SJCRH30 (cell line): ENCODE results near the gene SIRPA. TPM values are rescaled to one million over a fixed set of nuclear protein-coding genes. Genes with fewer than 3 reads are reported as not detected.

Experiments
- DNase-seq, 2 experiments: peaks; one replicate each; pipeline ENCODE4 v3.0.0-alpha.2; 2015 to 2020
- H3K27ac ChIP-seq: fragments of 250-450 bp; sonication (Bioruptor Pico); 2 replicates; pipeline ENCODE4 v1.5.1; 2020; ENCODE audit warnings: mild to moderate bottlenecking, moderate library complexity
- H3K27me3 ChIP-seq: fragments of 250-450 bp; sonication (Bioruptor Pico); 2 replicates; pipeline ENCODE4 v1.5.1; 2020; ENCODE audit warnings: mild to moderate bottlenecking, moderate library complexity
- H3K36me3 ChIP-seq: fragments of 250-450 bp; sonication (Bioruptor Pico); 2 replicates; pipeline ENCODE4 v1.5.1; 2020; ENCODE audit warnings: mild to moderate bottlenecking, moderate library complexity
- H3K4me1 ChIP-seq: fragments of 250-450 bp; sonication (Bioruptor Pico); 2 replicates; pipeline ENCODE4 v1.5.1; 2020; ENCODE audit warnings: mild to moderate bottlenecking, moderate library complexity
- H3K4me3 ChIP-seq: fragments of 250-450 bp; sonication (Bioruptor Pico); 2 replicates; pipeline ENCODE4 v1.5.1; 2020; ENCODE audit warnings: mild to moderate bottlenecking, moderate library complexity
- H3K9me3 ChIP-seq: fragments of 250-450 bp; sonication (Bioruptor Pico); replicated peaks from 2 replicates; pipeline ENCODE4 v1.5.1; 2020; ENCODE audit warnings: mild to moderate bottlenecking, moderate library complexity
- total RNA-seq: library from RNA; depleted of rRNA; stranded (reverse); fragments of >200 nt; shearing (Covaris generic); gene quantifications from 2 replicates; pipeline ENCODE4 v1.2.3, GENCODE V29; 2014

SIRPA gene
- total RNA-seq, 1 experiment from 2014 or later, result 0.93 TPM

DNA sequence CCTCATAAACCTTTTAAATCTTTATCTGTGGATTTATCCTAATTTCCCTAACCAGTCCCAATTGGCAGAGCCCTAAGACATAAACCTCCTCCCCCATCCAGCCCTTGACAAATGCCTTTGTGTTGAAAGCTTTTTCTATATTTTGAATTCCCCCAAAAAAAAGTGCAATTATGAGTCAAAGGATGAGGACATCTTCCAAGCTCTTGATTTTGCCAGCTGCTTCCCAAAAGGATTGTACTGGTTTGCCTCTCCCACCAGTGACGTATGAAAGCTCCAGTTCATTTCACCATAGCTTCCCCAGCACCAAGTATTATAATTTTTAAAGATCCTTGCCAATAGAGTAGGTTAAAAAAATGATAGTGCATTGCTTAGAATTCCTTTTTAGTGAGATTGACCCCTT, 38.9 kb downstream of the SIRPA start:
- Histone ChIP-seq H3K27me3 (no peaks in the 10 kb centered on the region), H3K9me3 (no peaks in the 10 kb centered on the region), H3K4me3 (no peak overlapping the region), H3K36me3 (no peaks in the 10 kb centered on the region), H3K27ac (no peak overlapping the region), H3K4me1 (no peaks in the 10 kb centered on the region)
- DNase-seq, result no peak

- no peak overlapping the region for H3K4me3 ChIP-seq
- H3K9me3 ChIP-seq, result no peaks in the 10 kb centered on the region
- no peaks in the 10 kb centered on the region for H3K36me3 ChIP-seq
- H3K4me1 ChIP-seq, result no peaks in the 10 kb centered on the region
- no peak overlapping the region for H3K27ac ChIP-seq
- DNase-seq, result no peak
- H3K27me3 ChIP-seq, result no peaks in the 10 kb centered on the region
Observed at GRCh38 chr20:1934721-1935573, 39.7 kb downstream of the SIRPA start.

DNA sequence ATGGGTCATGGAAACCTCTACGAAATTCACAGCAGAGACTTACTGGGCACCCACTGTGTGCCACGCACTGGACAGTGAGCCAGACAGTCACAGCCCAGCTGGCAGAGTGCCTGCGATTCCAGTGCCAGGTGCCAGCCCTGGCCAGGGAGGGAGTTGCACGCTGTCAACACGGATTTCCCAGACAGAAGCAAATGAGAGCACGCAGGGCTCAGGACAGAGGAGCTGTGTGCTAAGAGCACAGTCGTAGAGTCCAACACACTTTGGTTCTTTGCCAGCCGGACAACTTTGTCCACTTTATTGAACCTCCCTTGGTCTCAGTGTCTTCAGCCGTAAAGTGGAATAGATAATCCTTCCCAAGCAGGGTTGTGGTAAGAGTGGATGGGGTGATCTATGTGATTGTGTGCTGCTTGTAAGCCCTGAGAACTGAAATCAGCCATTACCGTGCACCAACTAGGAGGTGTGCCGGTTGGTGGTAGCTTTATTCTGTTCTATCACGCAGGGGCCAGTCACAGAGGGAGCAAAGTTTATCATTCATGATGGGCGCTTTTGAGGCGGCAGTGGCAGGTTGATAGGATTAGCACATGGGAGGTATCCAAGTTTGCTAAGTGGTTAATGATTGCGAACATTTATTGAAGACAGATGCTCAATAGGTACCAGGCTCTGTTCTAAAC, 40.6 kb downstream of the SIRPA start:
- H3K36me3 ChIP-seq, result no peaks in the 10 kb centered on the region
- no peak overlapping the region for H3K27ac ChIP-seq
- H3K27me3 ChIP-seq, result no peaks in the 10 kb centered on the region
- DNase-seq, result no peak
- H3K9me3 ChIP-seq, result no peaks in the 10 kb centered on the region
- H3K4me3 ChIP-seq, result no peak overlapping the region
- H3K4me1 ChIP-seq, result no peaks in the 10 kb centered on the region

DNA sequence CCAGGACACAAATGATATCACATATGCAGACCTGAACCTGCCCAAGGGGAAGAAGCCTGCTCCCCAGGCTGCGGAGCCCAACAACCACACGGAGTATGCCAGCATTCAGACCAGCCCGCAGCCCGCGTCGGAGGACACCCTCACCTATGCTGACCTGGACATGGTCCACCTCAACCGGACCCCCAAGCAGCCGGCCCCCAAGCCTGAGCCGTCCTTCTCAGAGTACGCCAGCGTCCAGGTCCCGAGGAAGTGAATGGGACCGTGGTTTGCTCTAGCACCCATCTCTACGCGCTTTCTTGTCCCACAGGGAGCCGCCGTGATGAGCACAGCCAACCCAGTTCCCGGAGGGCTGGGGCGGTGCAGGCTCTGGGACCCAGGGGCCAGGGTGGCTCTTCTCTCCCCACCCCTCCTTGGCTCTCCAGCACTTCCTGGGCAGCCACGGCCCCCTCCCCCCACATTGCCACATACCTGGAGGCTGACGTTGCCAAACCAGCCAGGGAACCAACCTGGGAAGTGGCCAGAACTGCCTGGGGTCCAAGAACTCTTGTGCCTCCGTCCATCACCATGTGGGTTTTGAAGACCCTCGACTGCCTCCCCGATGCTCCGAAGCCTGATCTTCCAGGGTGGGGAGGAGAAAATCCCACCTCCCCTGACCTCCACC, 42.2 kb downstream of the SIRPA start:
- no peak overlapping the region for H3K4me3 ChIP-seq
- H3K4me1 ChIP-seq, result no peaks in the 10 kb centered on the region
- H3K27me3 ChIP-seq, result 0 out of 2 replicates have a peak, but pooled peaks cover 4% of the 10 kb centered on the region
- no peak for DNase-seq
- H3K36me3 ChIP-seq, result no peaks in the 10 kb centered on the region
- no peak overlapping the region for H3K27ac ChIP-seq
- no peaks in the 10 kb centered on the region for H3K9me3 ChIP-seq

- Histone ChIP-seq H3K36me3 (no peaks in the 10 kb centered on the region), H3K4me3 (no peak overlapping the region), H3K4me1 (no peaks in the 10 kb centered on the region), H3K27me3 (peaks cover 14% of the 10 kb centered on the region; the same call in 1 of the 2 replicates), H3K9me3 (no peaks in the 10 kb centered on the region), H3K27ac (no peak overlapping the region)
- no peak for DNase-seq
Observed at GRCh38 chr20:1938464-1939269, 43.5 kb downstream of the SIRPA start.

DNA sequence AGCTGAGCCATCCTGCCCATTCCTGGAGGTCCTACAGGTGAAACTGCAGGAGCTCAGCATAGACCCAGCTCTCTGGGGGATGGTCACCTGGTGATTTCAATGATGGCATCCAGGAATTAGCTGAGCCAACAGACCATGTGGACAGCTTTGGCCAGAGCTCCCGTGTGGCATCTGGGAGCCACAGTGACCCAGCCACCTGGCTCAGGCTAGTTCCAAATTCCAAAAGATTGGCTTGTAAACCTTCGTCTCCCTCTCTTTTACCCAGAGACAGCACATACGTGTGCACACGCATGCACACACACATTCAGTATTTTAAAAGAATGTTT, 44.0 kb downstream of the SIRPA start:
- Histone ChIP-seq H3K27me3 (peaks cover 18% of the 10 kb centered on the region; the same call in 1 of the 2 replicates), H3K4me3 (no peak overlapping the region), H3K9me3 (no peaks in the 10 kb centered on the region), H3K4me1 (no peaks in the 10 kb centered on the region), H3K36me3 (no peaks in the 10 kb centered on the region), H3K27ac (no peak overlapping the region)
- no peak for DNase-seq

DNA sequence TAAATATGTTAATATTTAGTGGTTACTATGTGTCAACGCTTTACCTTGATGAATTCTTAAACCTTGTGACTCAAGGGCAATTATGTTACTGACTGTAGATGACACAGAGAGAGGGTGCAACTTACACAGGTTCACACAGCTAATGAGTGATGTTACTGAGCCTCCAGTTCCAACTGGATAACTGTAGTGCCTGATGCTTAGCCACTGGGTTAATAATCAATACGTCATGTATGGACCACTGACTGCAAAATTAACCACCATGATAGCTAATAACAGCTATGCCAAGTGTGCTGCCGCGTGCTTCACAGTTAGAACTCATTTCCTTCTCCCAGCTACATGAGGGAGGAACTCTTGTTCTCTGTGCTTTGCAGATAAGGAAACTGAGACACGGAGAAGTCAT, 45.4 kb downstream of the SIRPA start:
- no peaks in the 10 kb centered on the region for H3K9me3 ChIP-seq
- DNase-seq, result no peak
- H3K27me3 ChIP-seq, result peaks cover 32% of the 10 kb centered on the region; the same call in 1 of the 2 replicates
- H3K27ac ChIP-seq, result no peak overlapping the region
- no peak overlapping the region for H3K4me3 ChIP-seq
- H3K36me3 ChIP-seq, result no peaks in the 10 kb centered on the region
- H3K4me1 ChIP-seq, result no peaks in the 10 kb centered on the region

- H3K27me3 ChIP-seq, result peaks cover 35% of the 10 kb centered on the region; the same call in 1 of the 2 replicates
- no peak overlapping the region for H3K27ac ChIP-seq
- no peak for DNase-seq
- H3K36me3 ChIP-seq, result no peaks in the 10 kb centered on the region
- H3K4me3 ChIP-seq, result no peak overlapping the region
- no peaks in the 10 kb centered on the region for H3K9me3 ChIP-seq
- H3K4me1 ChIP-seq, result no peaks in the 10 kb centered on the region
Observed at GRCh38 chr20:1941226-1941625, 46.0 kb downstream of the SIRPA start.

DNA sequence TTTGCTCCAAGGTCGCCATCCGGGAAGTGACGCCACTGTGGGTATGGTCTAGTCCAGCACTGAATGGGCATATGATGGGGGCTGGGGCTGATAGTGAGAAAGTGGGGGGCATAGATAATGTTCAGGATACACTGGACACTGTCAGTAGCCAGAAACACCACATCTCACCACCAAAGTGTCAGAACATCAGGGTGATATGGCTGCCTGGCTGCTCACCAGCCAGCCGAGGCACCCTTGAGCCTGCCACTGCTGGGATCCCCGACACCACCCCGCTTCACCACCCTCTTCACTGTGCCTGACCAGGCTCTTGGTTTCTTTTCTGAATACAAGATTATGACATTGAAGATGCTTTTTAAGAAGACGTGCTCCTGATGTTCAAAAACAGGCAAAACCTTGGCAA, 46.9 kb downstream of the SIRPA start:
- Histone ChIP-seq H3K4me3 (no peak overlapping the region), H3K9me3 (no peaks in the 10 kb centered on the region), H3K27me3 (peaks cover 41% of the 10 kb centered on the region; the same call in 1 of the 2 replicates), H3K27ac (no peak overlapping the region), H3K4me1 (no peaks in the 10 kb centered on the region), H3K36me3 (no peaks in the 10 kb centered on the region)
- no peak for DNase-seq

- no peaks in the 10 kb centered on the region for H3K4me1 ChIP-seq
- no peaks in the 10 kb centered on the region for H3K36me3 ChIP-seq
- no peak overlapping the region for H3K4me3 ChIP-seq
- DNase-seq, result no peak
- H3K27me3 ChIP-seq, result peaks cover 46% of the 10 kb centered on the region; the same call in 1 of the 2 replicates
- no peaks in the 10 kb centered on the region for H3K9me3 ChIP-seq
- no peak overlapping the region for H3K27ac ChIP-seq
Observed at GRCh38 chr20:1942486-1943274, 47.5 kb downstream of the SIRPA start.

DNA sequence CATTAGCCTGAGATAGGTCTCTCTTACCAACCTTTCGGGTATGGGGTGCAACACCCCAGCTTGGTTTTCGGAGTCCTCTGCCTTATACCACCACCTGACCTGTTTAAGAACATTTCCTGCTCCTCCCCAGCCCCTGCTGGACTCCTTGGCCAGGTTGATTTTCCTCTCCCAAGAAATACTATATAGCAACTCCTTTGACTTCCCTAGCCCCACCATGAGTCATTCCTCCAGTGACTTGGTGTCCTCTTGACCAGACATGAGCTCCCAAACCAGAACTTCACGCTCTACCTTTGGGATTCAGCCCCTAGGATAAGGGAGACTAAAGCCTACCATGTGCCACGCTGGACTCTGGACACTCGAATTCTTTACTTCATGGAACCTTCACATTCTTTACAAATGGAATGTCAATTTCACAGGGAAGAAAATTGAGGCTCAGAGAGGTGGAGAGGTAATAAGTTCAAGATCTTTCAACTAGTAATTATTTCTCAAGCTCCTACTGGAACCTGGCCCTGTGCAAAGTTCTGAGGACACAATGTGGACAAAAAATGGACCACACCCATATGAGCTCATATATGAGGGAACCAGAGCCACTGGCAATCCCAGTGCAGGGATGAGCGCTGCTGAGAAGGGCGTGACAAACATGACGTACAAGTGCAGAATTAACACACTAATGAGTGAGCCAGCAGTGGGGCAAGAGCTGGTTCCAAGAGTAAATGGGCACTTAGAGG, 48.2 kb downstream of the SIRPA start:
- no peaks in the 10 kb centered on the region for H3K9me3 ChIP-seq
- DNase-seq, result no peak
- H3K4me3 ChIP-seq, result no peak overlapping the region
- H3K4me1 ChIP-seq, result no peaks in the 10 kb centered on the region
- H3K36me3 ChIP-seq, result no peaks in the 10 kb centered on the region
- H3K27me3 ChIP-seq, result peaks cover 50% of the 10 kb centered on the region; the same call in 1 of the 2 replicates
- H3K27ac ChIP-seq, result no peak overlapping the region

- Histone ChIP-seq H3K27ac (no peak overlapping the region), H3K36me3 (no peaks in the 10 kb centered on the region), H3K9me3 (no peaks in the 10 kb centered on the region), H3K4me3 (no peak overlapping the region), H3K4me1 (no peaks in the 10 kb centered on the region), H3K27me3 (peaks cover 55% of the 10 kb centered on the region)
- DNase-seq, result no peak
Observed at GRCh38 chr20:1944345-1945091, 49.3 kb downstream of the SIRPA start.

- Histone ChIP-seq H3K27ac (no peak overlapping the region), H3K4me3 (no peak overlapping the region), H3K36me3 (no peaks in the 10 kb centered on the region), H3K27me3 (peaks cover 55% of the 10 kb centered on the region), H3K9me3 (no peaks in the 10 kb centered on the region), H3K4me1 (no peaks in the 10 kb centered on the region)
- no peak for DNase-seq
Observed at GRCh38 chr20:1945134-1945618, 50.0 kb downstream of the SIRPA start.
